A549 (cell line): ENCODE data around the gene MMP10. TPM values are rescaled to one million over a fixed set of nuclear protein-coding genes. Genes with fewer than 3 reads are reported as not detected.

ENCODE experiments used
- ATAC-seq, 2 experiments: fragments of 200-7000 bp in 1 of 2; fragments of >200 bp in 1 of 2; cut with Nextera tagmentation in 1 of 2; cut with Tn5 transposase in 1 of 2; 3 replicates each; pipeline versions ENCODE4 v1.8.0 to v1.9.1; 2018 to 2020; ENCODE audit warnings: mild to moderate bottlenecking in 1 of 2, moderate library complexity in 1 of 2
- CTCF ChIA-PET: fragments of 300-600 bp; sonication (Branson Sonifier 250); formaldehyde crosslinking; extraction: SDS; loops from one replicate; lab custom pipeline; 2021; ENCODE audit warnings: antibody characterized with exemption, inconsistent platforms; lab: Yijun Ruan, JAX
- POLR2A ChIA-PET: fragments of 350-600 bp; formaldehyde crosslinking; extraction: SDS; loops from one replicate; lab custom pipeline; 2021; ENCODE audit warnings: antibody characterized with exemption, inconsistent platforms; lab: Yijun Ruan, JAX
- DNase-seq, 2 experiments: peaks; one replicate each; pipeline versions ENCODE4 v3.0.0 to v3.0.0-alpha.2; 2011 to 2016; ENCODE audit warnings: low read depth in 1 of 2, low spot score in 1 of 2
- FAIRE-seq: peaks from 2 replicates; lab custom pipeline; 2011; peaks lifted over from hg19 to GRCh38; lab: Jason Lieb, UNC
- H3K27ac ChIP-seq, 2 experiments: fragments of >200 bp; sonication (Bioruptor Twin); formaldehyde crosslinking; 3 replicates each; pipeline ENCODE4 v1.5.1; 2016 to 2017
- H3K4me1 ChIP-seq: fragments of >200 bp; sonication (Bioruptor Twin); formaldehyde crosslinking; 3 replicates; pipeline ENCODE4 v1.6.1; 2016
- H3K4me2 ChIP-seq: fragments of >200 bp; sonication (Bioruptor Twin); formaldehyde crosslinking; 3 replicates; pipeline ENCODE4 v1.6.1; 2016
- H3K4me3 ChIP-seq: fragments of >200 bp; sonication (Bioruptor Twin); formaldehyde crosslinking; 3 replicates; pipeline ENCODE4 v1.5.1; 2016
- H3K9me3 ChIP-seq: fragments of >200 bp; sonication (Bioruptor Twin); formaldehyde crosslinking; 3 replicates; pipeline ENCODE4 v1.6.1; 2016
- BCL3 ChIP-seq: fragments of >200 bp; sonication (Bioruptor Twin); formaldehyde crosslinking; IDR thresholded peaks from 3 replicates; pipeline ENCODE4 v1.6.1; 2016
- CBX2 ChIP-seq: fragments of 200-600 bp; sonication (generic); IDR thresholded peaks from 2 replicates; pipeline ENCODE4 v1.6.1; 2016; ENCODE audit warnings: low read depth, mild to moderate bottlenecking, borderline replicate concordance
- CBX8 ChIP-seq: fragments of 200-600 bp; sonication (generic); IDR thresholded peaks from 2 replicates; pipeline ENCODE4 v1.6.1; 2016
- EHF ChIP-seq: fragments of 250-450 bp; sonication (Bioruptor Pico); IDR thresholded peaks from 2 replicates; pipeline ENCODE4 v1.5.0; 2020; ENCODE audit warnings: mild to moderate bottlenecking
- ESRRA ChIP-seq: fragments of 150-350 bp; IDR thresholded peaks from 2 replicates; pipeline ENCODE4 v1.6.1; 2014; ENCODE audit warnings: mild to moderate bottlenecking, low read length, borderline replicate concordance
- FOSB ChIP-seq: fragments of 250-450 bp; sonication (Bioruptor Pico); IDR thresholded peaks from 2 replicates; pipeline ENCODE4 v1.5.0; 2020; ENCODE audit warnings: mild to moderate bottlenecking, moderate library complexity
- HES2 ChIP-seq: fragments of >200 bp; sonication (Bioruptor Twin); formaldehyde crosslinking; IDR thresholded peaks from 2 replicates; pipeline ENCODE4 v1.6.1; 2016
- HEYL ChIP-seq: fragments of 250-450 bp; sonication (Bioruptor Pico); IDR thresholded peaks from 2 replicates; pipeline ENCODE4 v1.8.0; 2021; ENCODE audit warnings: mild to moderate bottlenecking, moderate library complexity
- NFE2L2 ChIP-seq: fragments of 150-350 bp; conservative IDR thresholded peaks from 2 replicates; pipeline ENCODE4 v1.6.1; 2014; ENCODE audit warnings: low read length
- NR3C1 ChIP-seq: fragments of >200 bp; sonication (Bioruptor Twin); formaldehyde crosslinking; IDR thresholded peaks from 3 replicates; pipeline ENCODE4 v1.6.1; 2017
- POLR2A ChIP-seq: IDR thresholded peaks from 2 replicates; pipeline ENCODE4 v1.6.1; 2012; ENCODE audit warnings: mild to moderate bottlenecking, low read length
- RAD21 ChIP-seq, 2 experiments: fragments of >200 bp in 1 of 2; sonication (Bioruptor Twin) in 1 of 2; formaldehyde crosslinking in 1 of 2; IDR thresholded peaks in 1 of 2; conservative IDR thresholded peaks in 1 of 2; 2 replicates in 1 of 2; 3 replicates in 1 of 2; pipeline ENCODE4 v1.6.1; 2012 to 2018; ENCODE audit warnings: inconsistent platforms in 1 of 2
- RCOR1 ChIP-seq: fragments of 150-350 bp; IDR thresholded peaks from 2 replicates; pipeline ENCODE4 v1.6.1; 2014; ENCODE audit warnings: antibody characterized with exemption, low read length, low read depth
- SREBF2 ChIP-seq: fragments of 450-650 bp; IDR thresholded peaks from 2 replicates; pipeline ENCODE4 v1.6.1; 2014; ENCODE audit warnings: mild to moderate bottlenecking, moderate library complexity
- ZC3H11A ChIP-seq: fragments of 450-650 bp; IDR thresholded peaks from 2 replicates; pipeline ENCODE4 v1.6.1; 2014; ENCODE audit warnings: antibody characterized with exemption, mild to moderate bottlenecking
- ZFP36 ChIP-seq: fragments of 450-650 bp; IDR thresholded peaks from 2 replicates; pipeline ENCODE4 v1.6.1; 2014; ENCODE audit warnings: borderline replicate concordance; ENCODE audit not compliant: partially characterized antibody
- ZNF302 ChIP-seq: fragments of 250-450 bp; sonication (Bioruptor Pico); IDR thresholded peaks from 2 replicates; pipeline ENCODE4 v1.9.0; 2021; ENCODE audit warnings: inconsistent platforms, mild to moderate bottlenecking, moderate library complexity
- ZSCAN20 ChIP-seq: fragments of 250-450 bp; sonication (Bioruptor Pico); IDR thresholded peaks from 2 replicates; pipeline ENCODE4 v1.8.0; 2022; ENCODE audit warnings: mild to moderate bottlenecking, moderate library complexity
- WGBS: methylation state at CpG from one replicate; pipeline ENCODE4 v1.1.6; 2017; ENCODE audit errors: missing lambda C conversion rate; 5-methylcytosine and 5-hydroxymethylcytosine counted together
- polyA plus RNA-seq, 4 experiments: library from polyadenylated mRNA; depleted of rRNA in 3 of 4; stranded (reverse); fragments of >200 nt; fragmentation: RNase III in 1 of 4; extraction: RNeasy Plus Mini Kit Qiagen cat#74134 plus additional on column Dnase treatment in 1 of 4; gene quantifications; 2 replicates in 3 of 4; 3 replicates in 1 of 4; pipeline ENCODE4 v1.2.3, GENCODE V29; 2011 to 2017
- TF ChIP-seq, protein P1 (sequence below): IDR thresholded peaks from 2 replicates; pipeline ENCODE4 v1.6.1; 2012; ENCODE audit warnings: low read depth, borderline replicate concordance
- TF ChIP-seq, protein P2 (sequence below): fragments of 150-350 bp; IDR thresholded peaks from 2 replicates; pipeline ENCODE4 v1.6.1; 2014; ENCODE audit warnings: low read depth, mild to moderate bottlenecking, low read length
- TF ChIP-seq, protein P3 (sequence below): fragments of 450-650 bp; IDR thresholded peaks from 2 replicates; pipeline ENCODE4 v1.6.1; 2014; ENCODE audit warnings: antibody characterized with exemption

MMP10 gene
- polyA plus RNA-seq, 2 of the 4 experiments (the other 2 are of a cell fraction), result 0.13 to 1.5 TPM

- ATAC-seq (no peak), DNase-seq (no peak), FAIRE-seq (no peak)
- Histone ChIP-seq H3K4me1 (no peaks in the 10 kb centered on the region), H3K27ac (no peak overlapping the region), H3K4me2 (no peak overlapping the region), H3K4me3 (no peak overlapping the region), H3K9me3 (no peaks in the 10 kb centered on the region)
- ChIA-PET CTCF (interaction anchor here (2.1 kb wide), 1 partner anchor 9 kb away, joined by 6 read pairs; no protein-coding TSS in a partner anchor), POLR2A (no interaction called here)
- WGBS, result 87% methylated on average over 5 of the region's 5 CpGs
- TF ChIP-seq, protein P1, sequence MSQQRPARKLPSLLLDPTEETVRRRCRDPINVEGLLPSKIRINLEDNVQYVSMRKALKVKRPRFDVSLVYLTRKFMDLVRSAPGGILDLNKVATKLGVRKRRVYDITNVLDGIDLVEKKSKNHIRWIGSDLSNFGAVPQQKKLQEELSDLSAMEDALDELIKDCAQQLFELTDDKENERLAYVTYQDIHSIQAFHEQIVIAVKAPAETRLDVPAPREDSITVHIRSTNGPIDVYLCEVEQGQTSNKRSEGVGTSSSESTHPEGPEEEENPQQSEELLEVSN, result no peak
- no peak for TF ChIP-seq NR3C1
- TF ChIP-seq HEYL (CRISPR knock-in tag), result no peak
- TF ChIP-seq FOSB, result no peak
- no peak for TF ChIP-seq ZFP36
- TF ChIP-seq ESRRA, result no peak
- no peak for TF ChIP-seq ZSCAN20 (CRISPR knock-in tag)
- no peak for TF ChIP-seq RAD21 (conservative IDR thresholded peaks at IDR 0.05 in 1 of 2, IDR thresholded peaks at IDR 0.05 in 1 of 2)
- no peak for TF ChIP-seq RCOR1
- no peak for TF ChIP-seq SREBF2
Observed at GRCh38 chr11:102792604-102793003, 12.2 kb upstream of the MMP10 start.

DNA sequence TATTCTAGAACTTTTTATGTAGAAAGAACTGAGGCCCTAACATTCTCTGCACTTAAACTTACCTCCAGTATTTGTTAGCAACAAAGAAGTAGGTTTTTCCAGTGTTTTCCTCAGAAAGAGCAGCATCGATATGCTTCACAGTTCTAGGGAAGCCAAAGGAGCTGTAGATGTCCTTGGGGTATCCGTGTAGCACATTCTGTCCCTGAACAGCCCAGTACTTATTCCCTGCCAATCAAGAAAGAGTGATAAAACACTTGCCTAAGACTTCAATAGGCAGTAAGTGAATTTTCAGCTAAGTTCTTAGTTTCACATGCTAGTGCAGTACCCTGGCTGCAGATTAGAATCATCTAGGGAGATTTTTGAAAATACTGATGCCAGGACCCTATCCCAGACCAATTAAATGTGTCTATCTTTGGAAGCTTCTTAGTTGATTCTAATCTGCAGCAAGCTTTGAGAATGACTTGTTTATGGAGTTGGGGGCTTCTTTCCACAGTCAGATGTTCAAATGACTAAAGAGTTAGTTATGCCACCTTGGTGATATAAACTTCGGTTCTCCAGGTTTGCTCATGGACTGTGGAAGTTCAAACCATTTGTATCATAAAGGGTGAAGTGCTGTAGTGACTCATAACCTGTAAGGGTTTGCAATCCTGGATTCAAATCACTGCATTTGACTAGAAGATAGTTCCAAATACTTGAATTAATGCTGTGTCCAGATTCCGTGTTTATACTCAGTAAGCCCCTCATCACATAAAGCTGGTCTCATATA lies 11.0 kb upstream of the MMP10 start:
- no peak overlapping the region for H3K4me3 ChIP-seq
- H3K9me3 ChIP-seq, result no peaks in the 10 kb centered on the region
- DNase-seq, result no peak
- CTCF ChIA-PET, result interaction anchor here (0.9 kb wide), 1 partner anchor 11 kb away, joined by 3 read pairs; the partner anchor contains the start of gene MMP10
- no peak overlapping the region for H3K4me2 ChIP-seq
- TF ChIP-seq CBX2, result no peak
- TF ChIP-seq, protein P2, sequence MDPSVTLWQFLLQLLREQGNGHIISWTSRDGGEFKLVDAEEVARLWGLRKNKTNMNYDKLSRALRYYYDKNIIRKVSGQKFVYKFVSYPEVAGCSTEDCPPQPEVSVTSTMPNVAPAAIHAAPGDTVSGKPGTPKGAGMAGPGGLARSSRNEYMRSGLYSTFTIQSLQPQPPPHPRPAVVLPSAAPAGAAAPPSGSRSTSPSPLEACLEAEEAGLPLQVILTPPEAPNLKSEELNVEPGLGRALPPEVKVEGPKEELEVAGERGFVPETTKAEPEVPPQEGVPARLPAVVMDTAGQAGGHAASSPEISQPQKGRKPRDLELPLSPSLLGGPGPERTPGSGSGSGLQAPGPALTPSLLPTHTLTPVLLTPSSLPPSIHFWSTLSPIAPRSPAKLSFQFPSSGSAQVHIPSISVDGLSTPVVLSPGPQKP, result no peak
- TF ChIP-seq, protein P3, sequence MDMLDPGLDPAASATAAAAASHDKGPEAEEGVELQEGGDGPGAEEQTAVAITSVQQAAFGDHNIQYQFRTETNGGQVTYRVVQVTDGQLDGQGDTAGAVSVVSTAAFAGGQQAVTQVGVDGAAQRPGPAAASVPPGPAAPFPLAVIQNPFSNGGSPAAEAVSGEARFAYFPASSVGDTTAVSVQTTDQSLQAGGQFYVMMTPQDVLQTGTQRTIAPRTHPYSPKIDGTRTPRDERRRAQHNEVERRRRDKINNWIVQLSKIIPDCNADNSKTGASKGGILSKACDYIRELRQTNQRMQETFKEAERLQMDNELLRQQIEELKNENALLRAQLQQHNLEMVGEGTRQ, result no peak
- TF ChIP-seq ZC3H11A, result no peak
- TF ChIP-seq ZFP36, result no peak
- TF ChIP-seq CBX8, result no peak
- TF ChIP-seq POLR2A, result no peak
- no peak for TF ChIP-seq EHF (CRISPR knock-in tag)
- no peak for TF ChIP-seq BCL3
- TF ChIP-seq NFE2L2, result no peak
- TF ChIP-seq ZNF302, result no peak
- TF ChIP-seq HES2, result no peak
- TF ChIP-seq, all 56 proteins: peak for 0
- Histone ChIP-seq H3K4me1 (no peaks in the 10 kb centered on the region), H3K27ac (no peak overlapping the region)
- no peak for ATAC-seq
- 51% methylated on average over 4 of the region's 4 CpGs for WGBS
- FAIRE-seq, result no peak
- POLR2A ChIA-PET, result no interaction called here
